Hepatocyte (in vitro differentiated cells): Measurements from ENCODE around the gene ATP6V0D1. TPM values are rescaled to one million over a fixed set of nuclear protein-coding genes. Genes with fewer than 3 reads are reported as not detected.

Experiments
- DNase-seq: peaks from one replicate; pipeline ENCODE4 v3.0.0-alpha.2; 2016; ENCODE audit warnings: low spot score
- H2AFZ ChIP-seq: fragments of 200-600 bp; sonication (generic); 2 replicates; pipeline ENCODE4 v1.6.0; 2016; ENCODE audit warnings: antibody characterized with exemption, mild to moderate bottlenecking
- H3K27ac ChIP-seq: fragments of 200-600 bp; sonication (generic); 2 replicates; pipeline ENCODE4 v1.5.1; 2016; ENCODE audit warnings: mild to moderate bottlenecking
- H3K27me3 ChIP-seq: fragments of 200-600 bp; sonication (generic); 2 replicates; pipeline ENCODE4 v1.6.1; 2016
- H3K36me3 ChIP-seq: fragments of 200-600 bp; sonication (generic); replicated peaks from 2 replicates; pipeline ENCODE4 v1.5.1; 2016; ENCODE audit warnings: low read depth; ENCODE audit not compliant: insufficient read depth
- H3K4me1 ChIP-seq: fragments of 200-600 bp; sonication (generic); 2 replicates; pipeline ENCODE4 v1.5.1; 2016; ENCODE audit warnings: mild to moderate bottlenecking, moderate library complexity; ENCODE audit not compliant: insufficient read depth
- H3K4me2 ChIP-seq: fragments of 200-600 bp; sonication (generic); 2 replicates; pipeline ENCODE4 v1.6.0; 2016
- H3K4me3 ChIP-seq: fragments of 200-600 bp; sonication (generic); 2 replicates; pipeline ENCODE4 v1.5.1; 2016; ENCODE audit warnings: mild to moderate bottlenecking
- H3K79me2 ChIP-seq: fragments of 200-600 bp; sonication (generic); 2 replicates; pipeline ENCODE4 v1.6.0; 2017; ENCODE audit warnings: mild to moderate bottlenecking
- H3K9me2 ChIP-seq: fragments of 200-600 bp; sonication (generic); replicated peaks from 2 replicates; pipeline ENCODE4 v1.6.0; 2017; ENCODE audit warnings: mild to moderate bottlenecking; ENCODE audit not compliant: insufficient read depth
- H3K9me3 ChIP-seq: fragments of 200-600 bp; sonication (generic); 2 replicates; pipeline ENCODE4 v1.5.1; 2016; ENCODE audit warnings: low read depth, mild to moderate bottlenecking
- H4K20me1 ChIP-seq: fragments of 200-600 bp; sonication (generic); 2 replicates; pipeline ENCODE4 v1.6.0; 2016; ENCODE audit warnings: mild to moderate bottlenecking; ENCODE audit not compliant: insufficient read depth, poor library complexity, severe bottlenecking
- CTCF ChIP-seq: fragments of 200-600 bp; sonication (generic); IDR thresholded peaks from 2 replicates; pipeline ENCODE4 v1.5.1; 2016; ENCODE audit warnings: antibody characterized with exemption, mild to moderate bottlenecking; ENCODE audit not compliant: poor library complexity
- EZH2 ChIP-seq: fragments of 200-600 bp; sonication (generic); IDR thresholded peaks from 2 replicates; pipeline ENCODE4 v1.6.1; 2016; ENCODE audit warnings: antibody characterized with exemption, mild to moderate bottlenecking, borderline replicate concordance
- EZH2phosphoT487 ChIP-seq: fragments of 200-600 bp; sonication (generic); IDR thresholded peaks from one replicate; pipeline ENCODE4 v1.6.1; 2018; ENCODE audit warnings: antibody characterized with exemption, mild to moderate bottlenecking, low read depth, moderate library complexity; ENCODE audit not compliant: unreplicated experiment, severe bottlenecking
- WGBS: methylation state at CpG from one replicate; pipeline ENCODE4 v1.1.6; 2016; ENCODE audit warnings: low lambda C conversion rate; ENCODE audit errors: missing lambda C conversion rate; 5-methylcytosine and 5-hydroxymethylcytosine counted together
- polyA plus RNA-seq: library from polyadenylated mRNA; unstranded; fragments of >200 nt; fragmentation: Nextera tagmentation; extraction: Ambion mirVana; gene quantifications from 2 replicates; pipeline ENCODE4 v1.2.1, GENCODE V29; 2016
- total RNA-seq: library from RNA; depleted of rRNA; stranded (reverse); fragments of >200 nt; gene quantifications from 2 replicates; pipeline ENCODE4 v1.2.3, GENCODE V29; 2014

ATP6V0D1 gene
- total and polyA plus RNA-seq, 2 experiments from 2014 or later = 157 to 223 TPM

DNA sequence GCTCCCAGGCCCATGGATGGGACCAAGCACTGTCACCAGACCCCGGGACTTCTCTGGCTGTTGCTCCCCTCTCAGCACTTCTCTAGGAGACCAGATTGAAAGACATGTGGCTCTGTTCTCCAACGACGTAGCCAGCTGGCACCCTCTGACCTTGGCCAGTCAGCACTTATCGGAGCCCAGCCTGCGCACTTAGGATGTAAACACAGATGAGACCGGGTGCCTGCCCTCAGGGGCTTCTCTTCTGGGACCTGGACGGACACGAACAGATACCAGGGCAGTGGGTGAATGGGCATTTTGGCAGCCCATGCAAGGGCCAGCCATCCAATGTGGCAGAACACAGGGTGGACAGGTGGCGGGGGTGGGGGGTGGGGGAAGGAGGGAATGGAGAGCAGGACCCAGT is 71.3 kb downstream of the ATP6V0D1 start:
- peaks cover 6% of the 10 kb centered on the region for H3K4me1 ChIP-seq
- no peak overlapping the region for H3K27ac ChIP-seq
- H3K4me3 ChIP-seq = no peak overlapping the region
- no peaks in the 10 kb centered on the region for H3K9me3 ChIP-seq
- H3K36me3 ChIP-seq = no peaks in the 10 kb centered on the region
- no peak overlapping the region for H3K4me2 ChIP-seq
- no peaks in the 10 kb centered on the region for H3K79me2 ChIP-seq
- DNase-seq = no peak
- H3K9me2 ChIP-seq = no peaks in the 10 kb centered on the region
- TF ChIP-seq EZH2 = no peak
- no peak for TF ChIP-seq CTCF
- TF ChIP-seq EZH2phosphoT487 = no peak
- H4K20me1 ChIP-seq = no peaks in the 10 kb centered on the region
- no peaks in the 10 kb centered on the region for H3K27me3 ChIP-seq
- H2AFZ ChIP-seq = no peak overlapping the region
- WGBS = 95% methylated on average over 8 of the region's 9 CpGs

DNA sequence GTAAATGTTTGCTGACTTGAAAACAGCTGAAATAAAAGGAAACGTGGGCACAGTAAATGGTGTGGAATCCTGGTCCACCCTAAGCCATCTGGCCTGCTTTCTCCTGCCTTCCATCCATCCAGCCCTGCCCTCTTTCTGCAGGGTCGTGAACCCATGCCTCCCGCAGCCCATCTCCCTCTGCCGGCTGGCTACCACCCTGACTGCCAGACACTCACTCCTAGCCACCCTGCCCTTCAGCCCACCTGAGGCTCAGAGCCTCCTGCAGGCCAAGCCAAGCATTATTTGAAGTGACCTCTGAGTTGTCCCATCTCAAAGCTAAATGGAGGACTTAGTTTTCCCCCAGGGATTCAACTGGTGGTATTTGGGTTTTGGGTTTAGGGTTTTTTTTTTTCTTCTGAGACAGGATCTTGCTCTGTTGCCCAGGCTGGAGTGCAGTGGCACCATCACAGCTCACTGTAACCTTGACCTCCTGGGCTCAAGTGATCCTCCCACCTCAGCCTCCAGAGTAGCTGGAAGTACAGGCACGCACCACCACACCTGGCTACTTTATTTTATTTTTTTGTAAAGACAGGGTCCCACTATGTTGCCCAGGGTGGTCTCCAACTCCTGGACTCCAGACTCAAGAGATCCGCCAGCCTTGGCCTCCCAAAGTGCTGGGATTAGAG is 73.0 kb downstream of the ATP6V0D1 start:
- H3K4me1 ChIP-seq = peaks cover 16% of the 10 kb centered on the region

GRCh38 chr16:67407176-67407787 is 73.7 kb downstream of the ATP6V0D1 start:
- no peak overlapping the region for H3K4me3 ChIP-seq
- H3K36me3 ChIP-seq = no peaks in the 10 kb centered on the region
- no peak for DNase-seq
- TF ChIP-seq EZH2phosphoT487 (no peak), EZH2 (no peak), CTCF (no peak)
- no peak overlapping the region for H2AFZ ChIP-seq
- H3K4me2 ChIP-seq = no peak overlapping the region
- H3K9me3 ChIP-seq = no peaks in the 10 kb centered on the region
- WGBS = 95% methylated on average over 7 of the region's 7 CpGs
- H3K9me2 ChIP-seq = no peaks in the 10 kb centered on the region
- peak overlapping the region; percentile 87 for H3K27ac ChIP-seq
- no peaks in the 10 kb centered on the region for H3K27me3 ChIP-seq
- no peaks in the 10 kb centered on the region for H4K20me1 ChIP-seq
- H3K79me2 ChIP-seq = no peaks in the 10 kb centered on the region
- H3K4me1 ChIP-seq = peaks cover 16% of the 10 kb centered on the region

More for the DNA sequence above, 73.0 kb downstream of the ATP6V0D1 start:
- H3K79me2 ChIP-seq = no peaks in the 10 kb centered on the region
- no peak for DNase-seq
- TF ChIP-seq EZH2 = no peak
- no peak for TF ChIP-seq CTCF
- TF ChIP-seq EZH2phosphoT487 = no peak
- no peaks in the 10 kb centered on the region for H3K36me3 ChIP-seq
- no peaks in the 10 kb centered on the region for H3K27me3 ChIP-seq
- no peak overlapping the region for H3K4me3 ChIP-seq
- no peaks in the 10 kb centered on the region for H4K20me1 ChIP-seq
- WGBS = 83% methylated on average over 6 of the region's 6 CpGs
- H3K4me2 ChIP-seq = no peak overlapping the region
- no peak overlapping the region for H3K27ac ChIP-seq
- H3K9me2 ChIP-seq = no peaks in the 10 kb centered on the region
- no peak overlapping the region for H2AFZ ChIP-seq
- no peaks in the 10 kb centered on the region for H3K9me3 ChIP-seq
